Keratinocyte (primary cell): Measurements from ENCODE around the gene MAGI1. TPM values are rescaled to one million over a fixed set of nuclear protein-coding genes. Genes with fewer than 3 reads are reported as not detected.

Source experiments
- DNase-seq: peaks from one replicate; pipeline ENCODE4 v3.0.0-alpha.2; 2011; ENCODE audit warnings: low read depth, missing footprints, low spot score
- FAIRE-seq: peaks from 2 replicates; lab custom pipeline; 2011; peaks lifted over from hg19 to GRCh38; lab: Jason Lieb, UNC
- H2AFZ ChIP-seq: 2 replicates; pipeline ENCODE4 v1.6.0; 2012; ENCODE audit warnings: low read length, control low read depth, inconsistent platforms; ENCODE audit not compliant: control insufficient read depth
- H3K27ac ChIP-seq: 2 replicates; pipeline ENCODE4 v1.5.1; 2011; ENCODE audit warnings: low read length; ENCODE audit not compliant: control insufficient read depth, insufficient read depth
- H3K27me3 ChIP-seq: 3 replicates; pipeline ENCODE4 v1.6.0; 2011; ENCODE audit warnings: low read length; ENCODE audit not compliant: control insufficient read depth, insufficient read depth; ENCODE audit errors: extremely low read depth
- H3K36me3 ChIP-seq, 2 experiments: 2 replicates in 1 of 2; 3 replicates in 1 of 2; pipeline ENCODE4 v1.5.1; 2011; ENCODE audit warnings: low read length in 2 of 2, mild to moderate bottlenecking in 1 of 2; ENCODE audit not compliant: control insufficient read depth in 2 of 2, insufficient read depth in 2 of 2; ENCODE audit errors: extremely low read depth in 1 of 2
- H3K4me1 ChIP-seq: 3 replicates; pipeline ENCODE4 v1.5.1; 2011; ENCODE audit warnings: low read length; ENCODE audit not compliant: control insufficient read depth, insufficient read depth; ENCODE audit errors: extremely low read depth
- H3K4me2 ChIP-seq: 3 replicates; pipeline ENCODE4 v1.6.0; 2011; ENCODE audit warnings: low read depth, low read length; ENCODE audit not compliant: control insufficient read depth, insufficient read depth; ENCODE audit errors: extremely low read depth
- H3K4me3 ChIP-seq, 3 experiments: fragments of 200-600 bp in 1 of 3; sonication (generic) in 1 of 3; 2 replicates in 2 of 3; 3 replicates in 1 of 3; pipeline ENCODE4 v1.5.1; 2011 to 2016; ENCODE audit warnings: low read length in 3 of 3, mild to moderate bottlenecking in 3 of 3, control low read depth in 2 of 3, inconsistent platforms in 1 of 3, low read depth in 1 of 3, mixed read lengths in 1 of 3, mixed run types in 1 of 3, moderate library complexity in 1 of 3; ENCODE audit not compliant: control insufficient read depth in 2 of 3, insufficient read depth in 2 of 3; ENCODE audit errors: extremely low read depth in 1 of 3
- H3K79me2 ChIP-seq: 2 replicates; pipeline ENCODE4 v1.6.0; 2012; ENCODE audit warnings: low read length; ENCODE audit not compliant: control insufficient read depth, insufficient read depth
- H3K9ac ChIP-seq: 3 replicates; pipeline ENCODE4 v1.6.0; 2011; ENCODE audit warnings: low read length; ENCODE audit not compliant: control insufficient read depth, insufficient read depth; ENCODE audit errors: extremely low read depth
- H3K9me1 ChIP-seq: 3 replicates; pipeline ENCODE4 v1.6.0; 2011; ENCODE audit warnings: low read length; ENCODE audit not compliant: control insufficient read depth, insufficient read depth; ENCODE audit errors: extremely low read depth
- H3K9me3 ChIP-seq: 2 replicates; pipeline ENCODE4 v1.5.1; 2012; ENCODE audit warnings: low read depth, low read length; ENCODE audit not compliant: control insufficient read depth
- H4K20me1 ChIP-seq: 3 replicates; pipeline ENCODE4 v1.6.0; 2011; ENCODE audit warnings: low read length; ENCODE audit not compliant: control insufficient read depth, insufficient read depth; ENCODE audit errors: extremely low read depth
- CTCF ChIP-seq, 3 experiments: IDR thresholded peaks in 1 of 3; conservative IDR thresholded peaks in 1 of 3; optimal IDR thresholded peaks in 1 of 3; 2 replicates in 2 of 3; 3 replicates in 1 of 3; pipeline versions ENCODE3 to v1.5.1; 2011; ENCODE audit warnings: low read length in 3 of 3, mild to moderate bottlenecking in 3 of 3, moderate library complexity in 2 of 3, control low read depth in 1 of 3, inconsistent platforms in 1 of 3; ENCODE audit not compliant: insufficient read depth in 2 of 3; ENCODE audit errors: extremely low read depth in 1 of 3
- EZH2 ChIP-seq: IDR thresholded peaks from one replicate; pipeline ENCODE4 v1.6.1; 2012; ENCODE audit warnings: inconsistent platforms, mild to moderate bottlenecking, low read length, moderate library complexity
- dilution Hi-C: fragments of 300-500 bp; cut with MboI; formaldehyde crosslinking; loops from one replicate; pipeline ENCODE4 v1.7.0; 2020; ENCODE audit warnings: low sequenced_read_pairs; ENCODE audit not compliant: extremely low pct_ligation_motif_present
- polyA plus RNA-seq, 5 experiments: library from polyadenylated mRNA; depleted of rRNA in 3 of 5; stranded (reverse) in 3 of 5; stranded (forward) in 1 of 5; unstranded in 1 of 5; fragments of >200 nt; gene quantifications; 1 replicate in 1 of 5; 2 replicates in 3 of 5; 3 replicates in 1 of 5; pipeline versions ENCODE4 v1.2.1 to v1.2.3, GENCODE V29; 2011 to 2012; ENCODE audit warnings: missing spikeins in 2 of 5, low read depth in 1 of 5, low replicate concordance in 1 of 5

The MAGI1 gene
- polyA plus RNA-seq, 1 donor (not counting 4 experiments of a cell fraction or from before 2014, with no cell fraction given), result 10.9 TPM

- no peaks in the 10 kb centered on the region for H4K20me1 ChIP-seq
- H3K9ac ChIP-seq, result no peak overlapping the region
- H3K27ac ChIP-seq, result no peak overlapping the region
- H2AFZ ChIP-seq, result no peak overlapping the region
- no peak for FAIRE-seq
- no peak overlapping the region for H3K4me2 ChIP-seq
- TF ChIP-seq EZH2 (no peak), CTCF (optimal IDR thresholded peaks at IDR 0.05 in 1 of 3, IDR thresholded peaks at IDR 0.05 in 1 of 3, conservative IDR thresholded peaks at IDR 0.05 in 1 of 3; ENCODE audit: extremely low read depth in 1 of 3, insufficient read depth in 2 of 3, low read length in 3 of 3) (no peak)
- no peaks in the 10 kb centered on the region for H3K4me1 ChIP-seq
- no peaks in the 10 kb centered on the region for H3K79me2 ChIP-seq
- no peaks in the 10 kb centered on the region for H3K9me3 ChIP-seq
- DNase-seq, result no peak
- H3K9me1 ChIP-seq, result no peaks in the 10 kb centered on the region
- H3K36me3 ChIP-seq, result no peaks in the 10 kb centered on the region
- H3K27me3 ChIP-seq, result no peaks in the 10 kb centered on the region
- no peak overlapping the region for H3K4me3 ChIP-seq
- dilution Hi-C loops, result no loop called here
These were observed 34.9 kb upstream of the MAGI1 start for GRCh38 chr3:66073464-66074141.

- Histone ChIP-seq H3K36me3 (no peaks in the 10 kb centered on the region), H3K79me2 (no peaks in the 10 kb centered on the region), H3K27me3 (no peaks in the 10 kb centered on the region), H3K4me3 (no peak overlapping the region), H3K9me3 (no peaks in the 10 kb centered on the region), H3K4me1 (no peaks in the 10 kb centered on the region), H3K9me1 (no peaks in the 10 kb centered on the region), H2AFZ (no peak overlapping the region), H3K9ac (no peak overlapping the region), H3K4me2 (no peak overlapping the region), H4K20me1 (no peaks in the 10 kb centered on the region), H3K27ac (no peak overlapping the region)
- FAIRE-seq, result no peak
- dilution Hi-C loops, result no loop called here
- no peak for DNase-seq
- TF ChIP-seq EZH2, result no peak
- TF ChIP-seq CTCF (optimal IDR thresholded peaks at IDR 0.05 in 1 of 3, IDR thresholded peaks at IDR 0.05 in 1 of 3, conservative IDR thresholded peaks at IDR 0.05 in 1 of 3; ENCODE audit: extremely low read depth in 1 of 3, insufficient read depth in 2 of 3, low read length in 3 of 3), result no peak
These were observed 29.5 kb upstream of the MAGI1 start for GRCh38 chr3:66068255-66068654.
